ENCODE results near the gene OPCML.

GRCh38 chr11:132681971-132682370, 850.3 kb downstream of the OPCML start:
- TF ChIP-seq CTCF (IDR thresholded peaks at IDR 0.05; ENCODE audit: low read depth, low read length, poor library complexity, severe bottlenecking) (no peak), EZH2phosphoT487 (IDR thresholded peaks at IDR 0.05; ENCODE audit: borderline replicate concordance, low read length) (no peak)

Measured in DOHH2 (cell line).